HepG2 (cell line): Measurements from ENCODE around the gene NOP9. TPM values are rescaled to one million over a fixed set of nuclear protein-coding genes. Genes with fewer than 3 reads are reported as not detected.

Experiments
- BCL6 ChIP-seq: IDR thresholded peaks from 2 replicates; pipeline ENCODE4 v1.6.1; 2016; ENCODE audit warnings: missing genetic modification reagents, missing compliant biosample characterization
- BRD4 ChIP-seq: sonication (generic); formaldehyde crosslinking; IDR thresholded peaks from 2 replicates; pipeline ENCODE4 v1.4.0; 2020; ENCODE audit warnings: missing genetic modification reagents
- YEATS4 ChIP-seq: sonication (generic); formaldehyde crosslinking; IDR thresholded peaks from 2 replicates; pipeline ENCODE4 v1.4.0; 2020; ENCODE audit warnings: missing genetic modification reagents, borderline replicate concordance
- ZC3H13 ChIP-seq: sonication (generic); formaldehyde crosslinking; IDR thresholded peaks from 2 replicates; pipeline ENCODE4 v1.8.1; 2023; ENCODE audit warnings: mild to moderate bottlenecking, missing genetic modification reagents, moderate library complexity
- ZNF652 ChIP-seq: IDR thresholded peaks from 2 replicates; pipeline ENCODE4 v1.6.1; 2016; ENCODE audit warnings: low read depth, borderline replicate concordance
- ZNF703 ChIP-seq: sonication (generic); formaldehyde crosslinking; IDR thresholded peaks from 2 replicates; pipeline ENCODE4 v1.5.1; 2020; ENCODE audit warnings: missing genetic modification reagents, mild to moderate bottlenecking, moderate library complexity, borderline replicate concordance
- polyA plus RNA-seq, 8 experiments: library from polyadenylated mRNA; depleted of rRNA in 3 of 8; stranded (reverse) in 7 of 8; unstranded in 1 of 8; fragments of >200 nt; fragmentation: Illumina TruSeq in 4 of 8; extraction: Trizol in 4 of 8; gene quantifications; 2 replicates each; pipeline versions ENCODE4 v1.2.1 to v1.2.3, GENCODE V29; 2011 to 2016; ENCODE audit warnings: low read depth in 4 of 8, missing spikeins in 1 of 8, mixed read lengths in 1 of 8; ENCODE audit not compliant: insufficient read depth in 1 of 8
- total RNA-seq, 5 experiments: library from RNA; depleted of rRNA; stranded (reverse); fragments of >200 nt; fragmentation: Illumina TruSeq; extraction: Trizol; gene quantifications; 2 replicates each; pipeline ENCODE4 v1.2.3, GENCODE V29; 2016; ENCODE audit warnings: low read depth in 1 of 5
- TF ChIP-seq, protein P1 (sequence below): IDR thresholded peaks from 2 replicates; pipeline ENCODE4 v1.4.0; 2020; ENCODE audit warnings: mild to moderate bottlenecking, missing genetic modification reagents
- TF ChIP-seq, protein P2 (sequence below): sonication (generic); formaldehyde crosslinking; IDR thresholded peaks from 2 replicates; pipeline ENCODE4 v1.4.0; 2020; ENCODE audit warnings: mild to moderate bottlenecking, missing genetic modification reagents
- TF ChIP-seq, protein P3 (sequence below): sonication (generic); formaldehyde crosslinking; IDR thresholded peaks from 2 replicates; pipeline ENCODE4 v1.8.1; 2022; ENCODE audit warnings: low read depth, mild to moderate bottlenecking, missing genetic modification reagents
- TF ChIP-seq, protein P4 (sequence below): sonication (generic); formaldehyde crosslinking; conservative IDR thresholded peaks from 2 replicates; pipeline ENCODE4 v1.8.0; 2022; ENCODE audit warnings: mild to moderate bottlenecking, moderate library complexity, missing genetic modification reagents

NOP9 gene
- total and polyA plus RNA-seq, 2 of the 13 experiments (the other 11 are each of a cell fraction or from before 2014, with no cell fraction given) = 24.5 to 61.6 TPM

DNA sequence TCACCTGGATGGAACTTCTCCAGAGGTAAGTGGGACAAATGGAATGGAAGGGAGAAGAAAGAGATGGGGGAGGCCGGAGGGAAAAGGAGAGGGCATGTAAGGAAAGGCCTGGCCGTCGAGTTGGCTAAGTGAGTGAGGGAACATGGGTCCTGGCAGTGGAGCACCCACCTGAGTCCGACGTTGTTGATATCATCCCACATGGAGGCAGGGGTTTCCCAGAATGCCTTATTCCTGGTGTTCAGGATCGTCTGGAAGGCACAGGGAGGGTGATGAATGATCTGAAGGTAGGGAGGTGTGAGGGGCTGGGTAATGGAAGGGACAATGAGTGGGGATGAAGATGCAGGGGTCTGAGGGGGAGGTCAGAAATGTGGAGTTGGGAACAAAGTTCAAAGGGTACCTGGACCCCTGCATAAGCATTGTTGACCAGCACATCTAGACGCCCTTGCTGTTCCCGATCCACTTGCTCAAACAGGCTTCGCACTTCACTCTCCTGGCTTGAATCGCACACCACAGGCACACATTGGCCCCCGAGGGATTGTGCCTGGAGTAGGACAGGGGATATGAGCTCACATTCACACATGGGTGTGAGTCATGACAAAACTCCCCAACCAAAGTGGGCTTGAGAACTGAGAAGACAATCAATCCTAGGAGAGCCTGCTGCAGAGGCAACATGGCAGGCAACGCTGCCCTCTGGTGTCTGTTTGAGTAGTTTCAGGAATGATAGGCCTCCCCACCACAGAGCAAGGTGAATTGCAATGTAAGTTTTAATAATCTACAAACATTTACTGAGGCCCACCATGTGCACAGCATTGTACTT is 3.1 kb upstream of the NOP9 start (continued):
- TF ChIP-seq ZC3H13 (CRISPR knock-in tag) (no peak), ZNF703 (CRISPR knock-in tag) (no peak), BCL6 (peak; percentile 41), YEATS4 (CRISPR knock-in tag) (no peak), BRD4 (CRISPR knock-in tag) (no peak), ZNF652 (CRISPR knock-in tag) (no peak; the same call in 1 of the 2 replicates)
- TF ChIP-seq, protein P1, sequence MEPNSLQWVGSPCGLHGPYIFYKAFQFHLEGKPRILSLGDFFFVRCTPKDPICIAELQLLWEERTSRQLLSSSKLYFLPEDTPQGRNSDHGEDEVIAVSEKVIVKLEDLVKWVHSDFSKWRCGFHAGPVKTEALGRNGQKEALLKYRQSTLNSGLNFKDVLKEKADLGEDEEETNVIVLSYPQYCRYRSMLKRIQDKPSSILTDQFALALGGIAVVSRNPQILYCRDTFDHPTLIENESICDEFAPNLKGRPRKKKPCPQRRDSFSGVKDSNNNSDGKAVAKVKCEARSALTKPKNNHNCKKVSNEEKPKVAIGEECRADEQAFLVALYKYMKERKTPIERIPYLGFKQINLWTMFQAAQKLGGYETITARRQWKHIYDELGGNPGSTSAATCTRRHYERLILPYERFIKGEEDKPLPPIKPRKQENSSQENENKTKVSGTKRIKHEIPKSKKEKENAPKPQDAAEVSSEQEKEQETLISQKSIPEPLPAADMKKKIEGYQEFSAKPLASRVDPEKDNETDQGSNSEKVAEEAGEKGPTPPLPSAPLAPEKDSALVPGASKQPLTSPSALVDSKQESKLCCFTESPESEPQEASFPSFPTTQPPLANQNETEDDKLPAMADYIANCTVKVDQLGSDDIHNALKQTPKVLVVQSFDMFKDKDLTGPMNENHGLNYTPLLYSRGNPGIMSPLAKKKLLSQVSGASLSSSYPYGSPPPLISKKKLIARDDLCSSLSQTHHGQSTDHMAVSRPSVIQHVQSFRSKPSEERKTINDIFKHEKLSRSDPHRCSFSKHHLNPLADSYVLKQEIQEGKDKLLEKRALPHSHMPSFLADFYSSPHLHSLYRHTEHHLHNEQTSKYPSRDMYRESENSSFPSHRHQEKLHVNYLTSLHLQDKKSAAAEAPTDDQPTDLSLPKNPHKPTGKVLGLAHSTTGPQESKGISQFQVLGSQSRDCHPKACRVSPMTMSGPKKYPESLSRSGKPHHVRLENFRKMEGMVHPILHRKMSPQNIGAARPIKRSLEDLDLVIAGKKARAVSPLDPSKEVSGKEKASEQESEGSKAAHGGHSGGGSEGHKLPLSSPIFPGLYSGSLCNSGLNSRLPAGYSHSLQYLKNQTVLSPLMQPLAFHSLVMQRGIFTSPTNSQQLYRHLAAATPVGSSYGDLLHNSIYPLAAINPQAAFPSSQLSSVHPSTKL (CRISPR knock-in tag) = peak; percentile 55; the same call in 1 of the 2 replicates
- TF ChIP-seq, protein P2, sequence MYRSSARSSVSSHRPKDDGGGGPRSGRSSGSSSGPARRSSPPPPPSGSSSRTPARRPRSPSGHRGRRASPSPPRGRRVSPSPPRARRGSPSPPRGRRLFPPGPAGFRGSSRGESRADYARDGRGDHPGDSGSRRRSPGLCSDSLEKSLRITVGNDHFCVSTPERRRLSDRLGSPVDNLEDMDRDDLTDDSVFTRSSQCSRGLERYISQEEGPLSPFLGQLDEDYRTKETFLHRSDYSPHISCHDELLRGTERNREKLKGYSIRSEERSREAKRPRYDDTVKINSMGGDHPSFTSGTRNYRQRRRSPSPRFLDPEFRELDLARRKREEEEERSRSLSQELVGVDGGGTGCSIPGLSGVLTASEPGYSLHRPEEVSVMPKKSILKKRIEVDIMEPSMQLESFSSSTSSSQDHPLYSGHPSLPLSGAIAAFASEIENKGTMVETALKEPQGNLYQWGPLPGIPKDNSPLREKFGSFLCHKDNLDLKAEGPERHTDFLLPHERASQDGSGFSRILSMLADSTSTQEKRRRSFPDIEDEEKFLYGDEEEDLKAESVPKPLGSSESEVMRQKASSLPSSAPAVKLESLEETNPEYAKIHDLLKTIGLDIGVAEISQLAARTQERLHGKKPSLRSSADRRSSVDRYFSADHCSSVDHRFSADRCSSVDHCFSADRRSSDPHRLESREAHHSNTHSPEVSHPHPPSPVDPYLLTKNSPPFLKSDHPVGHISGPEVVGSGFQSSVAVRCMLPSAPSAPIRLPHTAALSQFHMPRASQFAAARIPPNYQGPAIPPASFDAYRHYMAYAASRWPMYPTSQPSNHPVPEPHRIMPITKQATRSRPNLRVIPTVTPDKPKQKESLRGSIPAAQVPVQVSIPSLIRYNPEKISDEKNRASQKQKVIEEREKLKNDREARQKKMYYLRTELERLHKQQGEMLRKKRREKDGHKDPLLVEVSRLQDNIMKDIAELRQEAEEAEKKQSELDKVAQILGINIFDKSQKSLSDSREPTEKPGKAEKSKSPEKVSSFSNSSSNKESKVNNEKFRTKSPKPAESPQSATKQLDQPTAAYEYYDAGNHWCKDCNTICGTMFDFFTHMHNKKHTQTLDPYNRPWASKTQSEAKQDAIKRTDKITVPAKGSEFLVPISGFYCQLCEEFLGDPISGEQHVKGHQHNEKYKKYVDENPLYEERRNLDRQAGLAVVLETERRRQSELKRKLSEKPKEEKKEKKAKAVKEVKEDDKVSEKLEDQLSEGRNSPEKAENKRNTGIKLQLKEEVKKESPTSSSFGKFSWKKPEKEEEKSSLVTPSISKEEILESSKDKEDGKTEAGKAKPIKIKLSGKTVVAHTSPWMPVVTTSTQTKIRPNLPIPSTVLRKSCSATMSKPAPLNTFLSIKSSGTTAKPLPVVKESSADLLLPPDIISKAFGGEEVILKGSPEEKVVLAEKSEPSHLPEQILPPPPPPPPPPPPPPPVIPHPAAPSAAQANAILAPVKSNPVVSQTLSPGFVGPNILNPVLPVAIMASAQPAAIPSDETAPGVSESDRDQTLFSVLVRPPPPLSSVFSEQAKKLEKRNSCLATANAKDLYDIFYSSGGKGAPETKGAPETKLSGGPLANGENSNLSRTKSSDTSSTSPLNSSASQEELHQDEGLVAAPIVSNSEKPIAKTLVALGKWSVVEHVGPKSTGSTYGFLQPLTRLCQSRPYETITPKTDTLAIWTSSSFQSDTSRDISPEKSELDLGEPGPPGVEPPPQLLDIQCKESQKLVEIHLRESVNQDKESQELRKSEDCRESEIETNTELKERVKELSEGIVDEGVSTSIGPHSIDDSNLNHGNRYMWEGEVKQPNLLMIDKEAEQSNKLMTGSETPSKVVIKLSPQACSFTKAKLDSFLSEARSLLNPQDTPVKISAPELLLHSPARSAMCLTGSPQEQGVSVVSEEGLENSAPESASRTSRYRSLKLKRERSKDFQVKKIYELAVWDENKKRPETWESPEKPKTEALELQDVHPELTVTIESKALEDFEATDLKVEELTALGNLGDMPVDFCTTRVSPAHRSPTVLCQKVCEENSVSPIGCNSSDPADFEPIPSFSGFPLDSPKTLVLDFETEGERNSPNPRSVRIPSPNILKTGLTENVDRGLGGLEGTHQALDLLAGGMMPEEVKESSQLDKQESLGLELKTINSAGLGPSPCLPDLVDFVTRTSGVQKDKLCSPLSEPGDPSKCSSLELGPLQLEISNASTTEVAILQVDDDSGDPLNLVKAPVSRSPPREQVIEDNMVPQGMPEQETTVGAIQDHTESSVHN (CRISPR knock-in tag) = no peak; the same call in none of the 2 replicates
- TF ChIP-seq, protein P3, sequence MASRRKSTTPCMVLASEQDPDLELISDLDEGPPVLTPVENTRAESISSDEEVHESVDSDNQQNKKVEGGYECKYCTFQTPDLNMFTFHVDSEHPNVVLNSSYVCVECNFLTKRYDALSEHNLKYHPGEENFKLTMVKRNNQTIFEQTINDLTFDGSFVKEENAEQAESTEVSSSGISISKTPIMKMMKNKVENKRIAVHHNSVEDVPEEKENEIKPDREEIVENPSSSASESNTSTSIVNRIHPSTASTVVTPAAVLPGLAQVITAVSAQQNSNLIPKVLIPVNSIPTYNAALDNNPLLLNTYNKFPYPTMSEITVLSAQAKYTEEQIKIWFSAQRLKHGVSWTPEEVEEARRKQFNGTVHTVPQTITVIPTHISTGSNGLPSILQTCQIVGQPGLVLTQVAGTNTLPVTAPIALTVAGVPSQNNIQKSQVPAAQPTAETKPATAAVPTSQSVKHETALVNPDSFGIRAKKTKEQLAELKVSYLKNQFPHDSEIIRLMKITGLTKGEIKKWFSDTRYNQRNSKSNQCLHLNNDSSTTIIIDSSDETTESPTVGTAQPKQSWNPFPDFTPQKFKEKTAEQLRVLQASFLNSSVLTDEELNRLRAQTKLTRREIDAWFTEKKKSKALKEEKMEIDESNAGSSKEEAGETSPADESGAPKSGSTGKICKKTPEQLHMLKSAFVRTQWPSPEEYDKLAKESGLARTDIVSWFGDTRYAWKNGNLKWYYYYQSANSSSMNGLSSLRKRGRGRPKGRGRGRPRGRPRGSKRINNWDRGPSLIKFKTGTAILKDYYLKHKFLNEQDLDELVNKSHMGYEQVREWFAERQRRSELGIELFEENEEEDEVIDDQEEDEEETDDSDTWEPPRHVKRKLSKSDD (CRISPR knock-in tag) = 0 out of 2 replicates have a peak, but pooled peaks have one; percentile 22
- TF ChIP-seq, protein P4, sequence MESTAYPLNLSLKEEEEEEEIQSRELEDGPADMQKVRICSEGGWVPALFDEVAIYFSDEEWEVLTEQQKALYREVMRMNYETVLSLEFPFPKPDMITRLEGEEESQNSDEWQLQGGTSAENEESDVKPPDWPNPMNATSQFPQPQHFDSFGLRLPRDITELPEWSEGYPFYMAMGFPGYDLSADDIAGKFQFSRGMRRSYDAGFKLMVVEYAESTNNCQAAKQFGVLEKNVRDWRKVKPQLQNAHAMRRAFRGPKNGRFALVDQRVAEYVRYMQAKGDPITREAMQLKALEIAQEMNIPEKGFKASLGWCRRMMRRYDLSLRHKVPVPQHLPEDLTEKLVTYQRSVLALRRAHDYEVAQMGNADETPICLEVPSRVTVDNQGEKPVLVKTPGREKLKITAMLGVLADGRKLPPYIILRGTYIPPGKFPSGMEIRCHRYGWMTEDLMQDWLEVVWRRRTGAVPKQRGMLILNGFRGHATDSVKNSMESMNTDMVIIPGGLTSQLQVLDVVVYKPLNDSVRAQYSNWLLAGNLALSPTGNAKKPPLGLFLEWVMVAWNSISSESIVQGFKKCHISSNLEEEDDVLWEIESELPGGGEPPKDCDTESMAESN (CRISPR knock-in tag) = no peak; the same call in 1 of the 2 replicates
